ENCODE measurements around the gene SCAMP5. TPM values are rescaled to one million over a fixed set of nuclear protein-coding genes. Genes with fewer than 3 reads are reported as not detected.
A peak's percentile ranks its signal among the peaks of the same experiment; 100 is the strongest.

Gene SCAMP5
- total RNA-seq, 1 experiment from 2014 or later = 10.7 TPM

DNA sequence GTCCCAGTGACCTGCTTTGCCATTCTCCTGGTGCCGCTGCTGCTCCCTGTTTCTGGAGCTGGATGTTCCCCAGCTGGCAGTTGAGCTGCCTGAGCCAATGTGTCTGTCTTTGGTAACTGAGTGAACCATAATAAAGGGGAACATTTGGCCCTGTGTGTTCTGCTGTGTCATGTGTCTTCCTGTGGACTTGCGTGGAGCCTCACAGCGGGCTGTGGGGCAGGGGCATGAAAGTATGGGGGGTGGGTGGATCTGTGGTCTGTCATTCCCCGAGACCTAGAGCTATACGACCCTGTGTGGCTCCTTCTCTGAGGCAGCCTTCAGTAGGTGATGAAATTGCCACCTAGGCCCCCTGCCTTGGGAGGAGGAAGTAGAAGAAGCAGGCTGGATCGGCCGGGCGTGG is 26.0 kb downstream of the SCAMP5 start:
- no peaks in the 10 kb centered on the region for H3K27me3 Mint-ChIP-seq (ENCODE audit: unreplicated experiment)
- H3K36me3 Mint-ChIP-seq (ENCODE audit: insufficient read depth, unreplicated experiment) = peaks cover 18% of the 10 kb centered on the region
- TF ChIP-seq, protein P1, sequence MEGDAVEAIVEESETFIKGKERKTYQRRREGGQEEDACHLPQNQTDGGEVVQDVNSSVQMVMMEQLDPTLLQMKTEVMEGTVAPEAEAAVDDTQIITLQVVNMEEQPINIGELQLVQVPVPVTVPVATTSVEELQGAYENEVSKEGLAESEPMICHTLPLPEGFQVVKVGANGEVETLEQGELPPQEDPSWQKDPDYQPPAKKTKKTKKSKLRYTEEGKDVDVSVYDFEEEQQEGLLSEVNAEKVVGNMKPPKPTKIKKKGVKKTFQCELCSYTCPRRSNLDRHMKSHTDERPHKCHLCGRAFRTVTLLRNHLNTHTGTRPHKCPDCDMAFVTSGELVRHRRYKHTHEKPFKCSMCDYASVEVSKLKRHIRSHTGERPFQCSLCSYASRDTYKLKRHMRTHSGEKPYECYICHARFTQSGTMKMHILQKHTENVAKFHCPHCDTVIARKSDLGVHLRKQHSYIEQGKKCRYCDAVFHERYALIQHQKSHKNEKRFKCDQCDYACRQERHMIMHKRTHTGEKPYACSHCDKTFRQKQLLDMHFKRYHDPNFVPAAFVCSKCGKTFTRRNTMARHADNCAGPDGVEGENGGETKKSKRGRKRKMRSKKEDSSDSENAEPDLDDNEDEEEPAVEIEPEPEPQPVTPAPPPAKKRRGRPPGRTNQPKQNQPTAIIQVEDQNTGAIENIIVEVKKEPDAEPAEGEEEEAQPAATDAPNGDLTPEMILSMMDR (IDR thresholded peaks at IDR 0.05; ENCODE audit: unreplicated experiment) = no peak
- no peak overlapping the region for H3K27ac Mint-ChIP-seq (ENCODE audit: unreplicated experiment)
- H3K4me1 Mint-ChIP-seq (ENCODE audit: low read depth, unreplicated experiment) = peaks cover 20% of the 10 kb centered on the region
- CTCF ChIA-PET = interaction anchor here (1.5 kb wide), 1 partner anchor 22 kb away, joined by 3 read pairs; no protein-coding TSS in a partner anchor
- DNase-seq = no peak
- no TSS peak for BruUV-seq (replicated peaks)
- intact Hi-C loops (cut with micrococcal nuclease; ENCODE audit: unreplicated experiment) = no loop called here
- no peak overlapping the region for H3K4me3 Mint-ChIP-seq (ENCODE audit: low read depth, unreplicated experiment)
- H3K9me3 Mint-ChIP-seq (ENCODE audit: low read depth, unreplicated experiment) = no peaks in the 10 kb centered on the region

DNA sequence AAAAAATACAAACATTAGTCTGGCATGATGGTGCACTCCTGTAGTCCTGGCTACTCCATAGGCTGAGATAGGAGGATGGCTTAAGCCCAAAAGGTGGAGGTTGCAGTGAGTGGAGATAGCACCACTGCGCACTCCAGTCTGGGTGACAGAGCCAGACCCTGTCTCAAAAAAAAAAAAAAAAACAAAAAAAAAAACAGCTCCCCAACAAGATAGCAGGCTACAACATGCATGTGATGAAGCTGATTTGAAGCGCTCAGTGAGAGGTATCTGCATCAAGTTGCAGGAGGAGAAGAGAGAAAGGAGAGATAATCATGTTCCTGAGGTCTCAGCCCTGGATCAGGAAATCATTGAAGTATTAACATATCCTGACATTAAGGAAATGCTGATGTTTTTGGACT is 27.4 kb downstream of the SCAMP5 start:
- H3K36me3 Mint-ChIP-seq (ENCODE audit: insufficient read depth, unreplicated experiment) = peaks cover 18% of the 10 kb centered on the region
- TF ChIP-seq, protein P1 (IDR thresholded peaks at IDR 0.05; ENCODE audit: unreplicated experiment) = no peak
- intact Hi-C loops (cut with micrococcal nuclease; ENCODE audit: unreplicated experiment) = no loop called here
- CTCF ChIA-PET = interaction anchor here (0.6 to 1.2 kb wide), 7 partner anchors 8 to 410 kb away, joined by 3 to 7 read pairs (median 6); partner anchors contain the start of gene C15orf39
- no peaks in the 10 kb centered on the region for H3K27me3 Mint-ChIP-seq (ENCODE audit: unreplicated experiment)
- H3K27ac Mint-ChIP-seq (ENCODE audit: unreplicated experiment) = peak overlapping the region; percentile 97
- DNase-seq = no peak
- BruUV-seq (replicated peaks) = no TSS peak
- no peaks in the 10 kb centered on the region for H3K9me3 Mint-ChIP-seq (ENCODE audit: low read depth, unreplicated experiment)
- H3K4me1 Mint-ChIP-seq (ENCODE audit: low read depth, unreplicated experiment) = peaks cover 20% of the 10 kb centered on the region
- peak overlapping the region; percentile 94 for H3K4me3 Mint-ChIP-seq (ENCODE audit: low read depth, unreplicated experiment)

DNA sequence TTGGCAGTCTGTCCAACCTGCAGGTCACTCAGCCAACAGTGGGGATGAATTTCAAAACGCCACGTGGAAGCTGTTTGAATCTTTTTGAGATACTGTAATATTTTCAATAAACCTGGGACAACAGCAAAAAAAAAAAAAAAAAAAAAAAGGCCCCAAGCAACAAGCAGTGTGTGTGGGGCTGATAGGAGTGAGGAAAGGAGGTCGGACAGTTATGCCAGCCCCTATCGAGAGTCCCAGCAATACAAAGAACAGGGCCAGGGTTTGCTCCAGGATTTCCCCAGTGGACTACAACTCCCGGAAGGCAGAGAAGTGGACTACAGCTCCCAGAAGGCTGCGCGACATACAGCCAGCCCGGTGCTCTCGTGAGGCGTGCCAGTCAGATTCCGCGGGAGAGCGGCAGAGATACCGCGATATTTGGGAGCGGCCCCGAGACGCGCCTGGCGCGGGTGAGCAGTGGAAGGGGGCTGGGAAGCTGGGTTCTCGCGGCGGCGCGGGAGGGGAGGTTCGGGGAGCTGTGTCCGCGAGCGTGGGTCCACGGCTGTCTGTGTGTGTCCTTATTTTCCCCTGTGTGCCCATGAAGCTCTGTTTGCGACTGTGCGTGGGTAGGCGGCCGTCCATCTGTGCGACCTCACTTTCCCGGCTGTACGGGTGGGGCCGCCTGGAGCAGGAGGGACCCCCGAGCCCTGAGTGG is 28.0 kb downstream of the SCAMP5 start, which contains the start of gene PPCDC:
TSS of gene PPCDC (plus strand) at position 410 of the 691 bp plus-strand sequence. CDS start 4,729 bp downstream, outside the sequence.
- TF ChIP-seq, protein P1 (IDR thresholded peaks at IDR 0.05; ENCODE audit: unreplicated experiment) = no peak
- Mint-ChIP-seq H3K4me3 (ENCODE audit: low read depth, unreplicated experiment) (peak within 1 kb of the TSS; percentile 94), H3K27ac (ENCODE audit: unreplicated experiment) (peak within 1 kb of the TSS; percentile 97), H3K9me3 (ENCODE audit: low read depth, unreplicated experiment) (no peaks in the 10 kb centered on the region), H3K36me3 (ENCODE audit: insufficient read depth, unreplicated experiment) (peaks cover 18% of the 10 kb centered on the region), H3K27me3 (ENCODE audit: unreplicated experiment) (no peaks in the 10 kb centered on the region), H3K4me1 (ENCODE audit: low read depth, unreplicated experiment) (peaks cover 20% of the 10 kb centered on the region)
- intact Hi-C loops (cut with micrococcal nuclease; ENCODE audit: unreplicated experiment) = no loop called here
- BruUV-seq (replicated peaks) = no TSS peak
- CTCF ChIA-PET = interaction anchor here (0.6 to 1.2 kb wide), 11 partner anchors 9 to 1107 kb away, joined by 3 to 7 read pairs (median 5); partner anchors contain the start of genes C15orf39 and ULK3
- DNase-seq = peak; percentile 98

DNA sequence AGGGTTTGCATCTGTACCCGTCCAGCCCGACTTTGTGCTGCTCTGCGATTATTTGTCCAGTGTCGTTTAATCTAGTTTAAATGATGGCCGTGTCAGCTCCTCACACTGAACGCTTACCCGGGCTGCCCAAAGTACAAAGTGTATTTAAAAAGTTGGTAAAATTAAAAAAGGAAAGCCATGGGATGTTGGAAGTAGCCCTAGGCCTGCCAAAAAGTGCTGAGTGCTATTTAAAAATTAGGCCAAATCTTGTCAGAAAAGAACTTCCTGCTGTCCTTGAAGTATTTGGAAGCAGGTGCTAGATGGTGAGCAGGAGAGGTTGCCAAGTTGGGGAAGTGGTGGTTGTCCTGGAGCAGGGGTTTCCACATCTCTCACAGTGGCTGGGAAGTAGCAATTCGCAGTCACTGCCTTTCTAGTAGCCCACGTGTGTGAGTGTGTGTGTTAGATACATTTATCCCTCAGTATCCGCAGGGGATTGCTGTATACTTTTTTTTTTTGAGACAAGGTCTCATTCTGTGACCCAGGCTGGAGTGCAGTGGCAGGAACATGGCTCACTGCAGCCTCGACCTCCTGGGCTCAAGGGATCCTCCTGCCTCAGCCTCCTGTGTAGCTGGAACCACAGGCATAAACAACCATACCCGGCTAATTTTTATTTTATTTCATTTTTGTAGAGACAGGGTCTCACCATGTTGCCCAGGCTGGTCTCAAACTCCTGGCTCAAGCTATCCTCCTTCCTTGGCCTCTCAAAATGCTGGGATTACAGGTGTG is 28.7 kb downstream of the SCAMP5 start:
- peaks cover 18% of the 10 kb centered on the region for H3K36me3 Mint-ChIP-seq (ENCODE audit: insufficient read depth, unreplicated experiment)
- TF ChIP-seq, protein P1 (IDR thresholded peaks at IDR 0.05; ENCODE audit: unreplicated experiment) = no peak
- TSS peak; percentile 86 for BruUV-seq (replicated peaks)
- H3K9me3 Mint-ChIP-seq (ENCODE audit: low read depth, unreplicated experiment) = no peaks in the 10 kb centered on the region
- intact Hi-C loops (cut with micrococcal nuclease; ENCODE audit: unreplicated experiment) = no loop called here
- CTCF ChIA-PET = interaction anchor here (0.6 to 1.2 kb wide), 8 partner anchors 8 to 1108 kb away, joined by 3 to 7 read pairs (median 5); partner anchors contain the start of gene ULK3
- H3K27me3 Mint-ChIP-seq (ENCODE audit: unreplicated experiment) = no peaks in the 10 kb centered on the region
- peaks cover 23% of the 10 kb centered on the region for H3K4me1 Mint-ChIP-seq (ENCODE audit: low read depth, unreplicated experiment)
- H3K27ac Mint-ChIP-seq (ENCODE audit: unreplicated experiment) = peak overlapping the region; percentile 97
- DNase-seq = no peak
- H3K4me3 Mint-ChIP-seq (ENCODE audit: low read depth, unreplicated experiment) = peak overlapping the region; percentile 94
